Right lung (tissue), 10 donors: Measurements from ENCODE around the gene CYP3A7. TPM values are rescaled to one million over a fixed set of nuclear protein-coding genes. Genes with fewer than 3 reads are reported as not detected.
"Not testable (repeated sequence)": the region's sequence is repeated elsewhere in the genome, so short reads cannot be mapped to it uniquely, and the experiment has no call there.

Source experiments
- DNase-seq, 2 donors: peaks; one replicate each; pipeline ENCODE4 v3.0.0-alpha.2; 2013
- long read RNA-seq, 8 donors: transcript quantifications; one replicate each; lab custom pipeline, GENCODE V29; 2026
- polyA plus RNA-seq, 5 donors: library from polyadenylated mRNA; unstranded; fragments of 120-200 nt; gene quantifications; one replicate each; pipeline versions ENCODE4 v1.2.1 to v1.2.3, GENCODE V29; 2013; ENCODE audit warnings: inconsistent platforms in 1 of 5, low replicate concordance in 1 of 5; ENCODE audit not compliant: insufficient read length in 5 of 5, insufficient read depth in 1 of 5

Gene CYP3A7
- polyA plus RNA-seq: 10 to 100 TPM in 1 of 5 donors, 1 to 10 TPM in 2, under 1 TPM in 2; 0.59 to 16.8 (median 1.3) TPM
- long read RNA-seq, donor 1: 0 reads
- long read RNA-seq, donor 2: 0 reads
- long read RNA-seq, donor 3: 0 reads
- long read RNA-seq, donor 4: 0 reads
- long read RNA-seq, donor 5, partial matches to known transcripts: 0 of 1 reads
- long read RNA-seq, donor 5, other reads (novel, unspliced or antisense): 0 of 1 reads
- long read RNA-seq, donor 6: 0 reads
- long read RNA-seq, donor 7: 0 reads
- long read RNA-seq, donor 8: 0 reads

DNA sequence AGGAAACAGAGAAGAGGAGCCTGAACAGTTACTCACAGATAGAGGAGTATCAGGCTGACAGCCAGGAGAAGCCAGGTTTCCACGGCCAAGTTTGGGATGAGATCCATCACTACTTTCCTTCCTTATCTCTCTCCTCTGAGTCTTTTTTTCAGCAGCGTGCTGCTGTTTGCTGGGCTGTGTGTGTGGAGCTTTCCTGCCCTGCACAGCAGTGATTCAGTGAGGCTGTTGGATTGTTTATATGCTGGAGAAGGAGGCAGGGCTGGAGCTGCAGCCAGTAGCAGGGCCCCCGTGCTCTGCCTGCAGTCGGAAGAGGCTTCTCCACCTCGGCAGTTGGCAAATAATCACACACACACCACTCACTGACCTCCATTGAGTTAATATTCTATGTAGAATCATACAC, at the start of gene CYP3A7:
TSS of gene CYP3A7 (minus strand) at position 210 of the 400 bp plus-strand sequence. CDS start at position 107, 103 bp downstream.
- DNase-seq: no peak

DNA sequence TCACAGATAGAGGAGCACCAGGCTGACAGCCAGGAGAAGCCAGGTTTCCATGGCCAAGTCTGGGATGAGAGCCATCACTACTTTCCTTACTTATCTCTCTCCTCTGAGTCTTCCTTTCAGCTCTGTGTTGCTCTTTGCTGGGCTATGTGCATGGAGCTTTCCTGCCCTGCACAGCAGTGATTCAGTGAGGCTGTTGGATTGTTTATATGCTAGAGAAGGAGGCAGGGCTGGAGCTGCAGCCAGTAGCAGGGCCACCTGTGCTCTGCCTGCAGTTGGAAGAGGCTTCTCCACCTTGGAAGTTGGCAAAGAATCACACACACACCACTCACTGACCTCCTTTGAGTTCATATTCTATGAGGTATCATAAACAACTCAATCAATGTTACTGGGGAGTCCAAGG, 49.0 kb upstream of the CYP3A7 start, which contains the start of gene CYP3A4:
TSS of gene CYP3A4 (minus strand) at position 178 of the 400 bp plus-strand sequence. CDS start at position 75, 103 bp downstream.
- DNase-seq: no peak

DNA sequence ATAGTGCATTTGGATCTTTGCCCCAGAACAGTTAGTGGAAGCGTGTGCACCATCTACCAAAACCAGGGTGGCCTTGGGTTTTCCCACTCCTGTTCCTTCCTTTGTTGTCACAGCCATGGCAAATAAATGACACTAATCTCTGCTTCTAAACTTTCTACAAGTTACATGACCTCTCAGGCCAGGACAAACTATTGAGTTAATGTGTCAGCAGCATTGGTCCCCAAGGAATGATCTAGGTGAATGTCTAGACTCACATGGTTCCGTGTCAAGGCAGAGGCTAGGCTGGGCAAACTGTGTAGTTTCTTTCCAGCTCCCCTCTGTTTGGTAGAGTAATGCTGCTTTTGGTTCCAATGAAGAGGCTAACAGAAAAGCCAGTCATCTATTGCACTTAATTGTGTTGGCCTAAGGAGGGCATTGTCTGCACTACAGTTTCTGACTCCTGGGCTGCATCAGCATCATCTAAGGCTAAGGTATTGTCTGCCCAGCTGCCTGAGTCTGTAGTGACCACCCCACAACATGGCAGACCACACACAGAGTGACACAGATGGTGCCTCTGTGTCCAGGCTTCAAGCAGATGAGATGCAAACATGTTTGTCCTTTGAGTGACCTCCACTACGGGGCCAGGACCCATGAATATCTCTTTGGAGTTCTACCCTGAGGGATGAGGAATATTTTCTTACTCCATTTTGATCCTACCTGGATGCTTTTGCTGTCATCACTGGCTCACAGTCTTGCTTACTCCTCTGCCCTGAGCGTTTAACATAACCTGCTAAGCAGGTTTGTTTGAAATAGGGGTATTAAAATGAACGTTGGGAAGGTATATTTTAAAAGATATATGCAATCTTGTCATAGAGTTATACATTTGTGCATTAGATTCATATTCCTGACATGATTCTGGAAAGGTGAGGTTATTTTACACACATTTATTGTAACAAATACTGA, 47.3 kb upstream of the CYP3A7 start:
- no peak for DNase-seq

DNA sequence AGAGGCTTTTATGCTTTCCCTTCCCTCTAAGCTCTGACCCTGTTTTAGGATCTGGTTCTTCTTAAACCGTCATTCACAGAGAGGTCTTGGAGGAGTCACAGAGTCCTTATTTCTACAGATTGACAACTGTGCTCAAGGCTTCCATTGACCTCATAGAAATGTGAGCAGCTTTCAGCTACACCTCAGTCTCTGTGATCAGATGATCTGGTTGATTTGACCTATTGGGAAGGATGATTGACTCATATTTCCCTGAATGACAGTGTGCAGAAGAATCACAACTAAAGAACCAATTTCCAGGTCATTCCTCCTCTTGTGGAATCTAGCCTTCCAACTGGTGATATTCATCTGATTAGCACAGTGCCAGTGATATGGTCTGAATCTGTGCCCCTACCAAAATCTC, 45.6 kb upstream of the CYP3A7 start:
- DNase-seq: no peak

DNA sequence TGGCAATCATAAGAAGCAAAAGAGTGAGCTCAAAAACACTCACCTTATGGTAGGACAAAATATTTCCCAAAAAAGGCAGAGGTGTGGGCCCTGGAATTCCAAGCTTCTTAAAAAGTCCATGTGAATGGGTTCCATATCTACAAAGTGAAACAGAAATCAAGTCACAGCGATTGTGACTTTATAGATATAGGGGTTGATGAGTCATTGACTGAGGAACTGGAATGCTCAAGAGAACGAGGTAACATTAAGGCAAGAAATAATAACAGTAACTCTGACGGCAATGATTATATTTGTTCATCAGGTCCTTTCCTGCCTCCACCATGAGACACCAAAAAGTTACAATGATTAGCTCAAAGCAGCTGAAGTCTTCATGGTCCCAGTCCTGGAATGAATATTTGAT, 45.0 kb upstream of the CYP3A7 start:
- no peak for DNase-seq

DNA sequence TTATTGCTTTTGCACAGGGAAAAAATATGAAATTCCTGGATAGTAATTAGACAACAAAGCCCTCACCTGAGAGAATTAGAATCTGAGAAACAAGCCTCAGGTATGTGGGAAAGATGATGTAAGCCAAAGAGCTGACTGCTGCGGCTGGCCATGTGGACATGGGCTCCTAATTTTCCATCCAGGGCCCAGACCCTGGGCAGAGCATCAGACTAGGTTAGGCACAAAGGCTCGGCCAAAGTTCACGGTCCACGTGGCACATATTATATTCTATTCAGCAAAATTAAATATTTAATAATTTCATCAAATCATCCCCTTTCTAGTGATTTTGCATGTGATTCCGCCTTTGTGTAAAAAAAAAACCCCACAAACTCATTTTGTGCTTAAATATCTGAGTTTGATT, 43.9 kb upstream of the CYP3A7 start:
- DNase-seq: no peak

DNA sequence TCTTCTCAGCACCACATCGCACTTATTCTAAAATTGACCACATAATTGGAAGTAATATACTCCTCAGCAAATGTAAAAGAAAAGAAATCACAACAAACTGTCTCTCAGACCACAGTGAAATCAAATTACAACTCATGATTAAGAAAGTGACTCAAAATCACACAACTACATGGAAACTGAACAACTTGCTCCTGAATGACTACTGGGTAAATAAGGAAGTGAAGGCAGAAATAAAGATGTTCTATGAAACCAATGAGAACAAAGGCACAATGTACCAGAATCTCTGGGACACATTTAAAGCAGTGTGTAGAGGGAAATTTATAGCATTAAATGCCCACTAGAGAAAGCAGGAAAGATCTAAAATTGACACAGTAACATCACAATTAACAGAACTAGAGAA, 38.4 kb upstream of the CYP3A7 start:
- not testable (repeated sequence) for DNase-seq

DNA sequence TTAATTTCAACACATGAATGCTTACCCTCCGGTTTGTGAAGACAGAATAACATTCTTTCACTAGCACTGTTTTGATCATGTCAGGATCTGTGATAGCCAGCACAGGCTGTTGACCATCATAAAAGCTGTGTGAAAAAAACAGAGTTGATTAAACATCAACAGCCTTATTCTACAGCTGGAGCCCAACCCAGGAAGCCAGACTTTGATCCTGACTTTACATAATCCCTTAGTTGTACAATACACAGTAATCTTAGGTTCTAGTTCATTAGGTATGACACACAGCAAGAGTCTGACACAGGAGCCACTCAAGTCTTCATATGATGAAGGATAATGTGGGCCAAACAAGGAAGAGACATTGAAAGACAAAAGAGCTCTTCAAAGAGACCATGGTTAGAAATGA, 37.6 kb upstream of the CYP3A7 start:
- no peak for DNase-seq

DNA sequence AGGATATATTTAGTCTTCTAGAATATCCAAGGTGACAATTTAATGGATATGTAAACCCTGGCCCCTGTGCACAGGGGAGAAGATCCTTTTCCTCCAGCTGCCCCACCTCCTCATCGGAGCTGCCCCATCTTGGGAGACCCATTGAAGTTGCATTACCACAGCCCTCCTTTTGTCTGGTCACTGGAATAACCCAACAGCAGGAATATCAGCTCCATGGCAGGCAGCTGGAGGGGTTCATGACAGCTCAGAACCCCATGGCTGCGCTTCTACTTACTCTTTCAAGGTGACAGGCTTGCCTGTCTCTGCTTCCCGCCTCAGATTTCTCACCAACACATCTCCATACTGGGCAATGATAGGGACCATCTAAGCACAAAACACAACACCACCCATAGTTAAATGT, 34.5 kb upstream of the CYP3A7 start:
- DNase-seq: not testable (repeated sequence)

DNA sequence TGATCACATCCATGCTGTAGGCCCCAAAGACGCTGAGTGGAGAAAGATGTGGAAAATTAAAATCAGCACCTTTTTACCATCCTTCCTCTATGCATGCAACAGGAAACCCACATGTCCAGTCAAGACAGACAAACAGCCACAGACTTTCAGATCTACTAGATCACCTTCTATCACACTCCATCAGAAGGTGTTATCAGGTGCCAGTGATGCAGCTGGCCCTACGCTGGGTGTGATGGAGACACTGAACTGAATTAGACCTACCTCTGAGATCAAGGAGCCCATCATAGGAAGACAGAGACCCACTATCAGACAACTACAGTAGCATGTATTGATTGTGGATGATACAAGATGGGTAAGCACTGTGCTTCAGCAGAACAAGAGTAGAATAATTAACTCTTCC, 33.5 kb upstream of the CYP3A7 start:
- DNase-seq: no peak

DNA sequence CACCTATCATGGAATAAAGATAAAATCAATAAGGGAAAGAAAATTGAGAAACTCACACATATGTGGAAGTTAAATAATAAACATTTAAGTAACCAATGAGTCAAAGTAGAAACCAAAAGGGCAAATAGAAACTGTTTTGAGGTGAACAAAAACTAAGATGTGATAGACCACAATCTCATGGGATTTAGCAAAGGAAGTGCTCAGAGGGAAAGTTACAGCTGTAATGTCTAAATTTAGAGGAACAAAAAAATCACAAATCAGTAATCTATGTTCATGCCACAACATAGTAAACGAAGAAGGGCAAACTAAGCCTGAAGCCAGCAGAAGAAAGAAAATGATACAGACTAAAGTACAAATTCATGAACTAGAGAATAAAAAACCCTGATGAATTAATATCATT, 32.7 kb upstream of the CYP3A7 start:
- no peak for DNase-seq

DNA sequence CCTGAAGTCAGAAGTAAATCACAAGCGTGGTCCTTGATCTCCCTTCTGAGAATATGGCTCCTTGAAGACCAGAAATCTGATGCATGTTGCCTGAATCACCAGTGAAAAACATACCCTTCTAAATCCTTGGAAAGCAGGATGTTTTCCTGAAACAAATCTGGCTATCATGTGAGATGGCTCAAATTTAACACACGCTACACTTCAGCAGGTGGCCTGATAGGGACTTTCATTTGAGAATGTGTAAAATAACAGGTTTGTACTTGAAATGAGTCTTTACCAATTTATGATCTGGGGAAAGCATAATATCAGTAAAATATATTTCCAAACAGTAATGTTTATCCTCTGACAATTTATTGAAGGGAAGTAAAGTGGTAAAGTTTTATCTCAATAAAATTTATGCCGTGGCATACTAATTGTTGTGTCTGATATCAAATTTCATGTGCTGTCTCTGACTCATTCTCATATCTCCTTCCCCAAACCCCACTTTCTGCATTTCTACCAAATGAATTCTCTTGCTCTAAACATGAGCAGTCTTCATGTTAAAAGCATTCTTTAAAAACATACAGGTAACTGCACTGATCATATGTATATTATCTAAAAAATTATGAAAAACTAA, 31.6 kb upstream of the CYP3A7 start:
- no peak for DNase-seq

DNA sequence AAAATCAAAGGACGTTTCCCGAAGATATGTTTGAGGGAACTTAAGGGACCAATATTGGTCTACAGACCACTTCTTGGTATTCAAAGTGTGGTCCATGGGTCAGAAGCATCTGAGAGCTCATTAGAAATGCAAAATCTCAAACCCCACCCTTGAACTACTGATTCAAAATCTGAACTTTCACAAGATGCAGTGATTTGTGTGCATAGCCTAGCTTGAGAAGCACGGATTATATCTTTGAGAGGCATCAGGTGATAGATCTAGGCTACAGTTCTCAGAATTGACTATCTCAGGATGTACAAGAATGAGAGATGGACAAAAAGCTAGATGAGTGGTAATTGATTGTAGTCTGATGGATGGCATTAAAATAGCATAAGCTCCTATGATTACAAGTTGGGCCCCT, 29.5 kb upstream of the CYP3A7 start:
- no peak for DNase-seq

DNA sequence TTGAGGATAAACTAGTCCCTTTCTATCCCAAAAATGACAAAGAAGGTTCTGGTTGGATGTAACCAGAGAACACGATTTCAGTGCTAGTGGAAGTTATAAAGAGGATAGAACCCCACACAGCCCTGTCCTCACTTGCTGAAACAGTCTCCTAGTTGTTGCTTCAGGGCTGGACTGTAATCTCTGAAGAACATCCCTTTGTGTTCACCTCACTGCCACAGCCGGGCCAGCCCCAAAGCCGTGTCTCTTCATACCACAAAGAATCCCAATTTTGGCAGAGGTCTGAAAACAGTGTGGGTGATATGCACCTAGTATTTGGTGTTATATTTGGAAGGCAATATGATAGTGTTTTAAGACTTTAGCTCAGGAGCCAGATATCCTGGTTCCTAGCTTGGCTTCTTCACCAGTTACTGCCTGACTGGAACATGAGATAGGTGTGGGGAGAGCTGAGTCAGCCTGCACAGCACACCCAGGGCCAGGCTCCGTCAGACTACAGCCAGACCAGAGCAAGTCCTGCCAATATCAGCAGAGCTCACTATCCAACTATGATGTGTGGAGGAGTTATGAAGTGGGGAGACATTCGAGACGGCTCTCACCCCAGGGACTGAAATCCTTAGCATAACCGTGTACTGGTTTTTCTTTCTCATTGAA, 27.8 kb upstream of the CYP3A7 start:
- DNase-seq: peak; percentile 46 to 53

DNA sequence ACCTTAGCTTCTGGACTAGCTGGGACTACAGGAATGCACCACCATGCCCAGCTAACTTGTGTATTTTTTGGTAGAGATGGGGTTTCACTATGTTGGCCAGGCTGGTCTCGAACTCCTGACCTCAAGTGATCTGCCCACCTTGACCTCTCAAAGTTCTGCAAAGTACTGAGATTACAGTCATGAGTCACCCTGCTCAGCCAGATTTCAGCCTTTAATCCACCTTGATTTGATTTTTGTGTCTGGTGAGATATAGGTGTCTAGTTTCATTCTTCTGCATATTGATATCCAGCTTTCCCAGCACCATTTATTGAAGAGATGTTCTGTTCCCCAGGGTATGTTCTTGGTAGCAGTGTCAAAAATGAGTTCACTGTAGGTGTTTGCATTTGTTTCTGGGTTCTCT, 20.1 kb upstream of the CYP3A7 start:
- DNase-seq: no peak

DNA sequence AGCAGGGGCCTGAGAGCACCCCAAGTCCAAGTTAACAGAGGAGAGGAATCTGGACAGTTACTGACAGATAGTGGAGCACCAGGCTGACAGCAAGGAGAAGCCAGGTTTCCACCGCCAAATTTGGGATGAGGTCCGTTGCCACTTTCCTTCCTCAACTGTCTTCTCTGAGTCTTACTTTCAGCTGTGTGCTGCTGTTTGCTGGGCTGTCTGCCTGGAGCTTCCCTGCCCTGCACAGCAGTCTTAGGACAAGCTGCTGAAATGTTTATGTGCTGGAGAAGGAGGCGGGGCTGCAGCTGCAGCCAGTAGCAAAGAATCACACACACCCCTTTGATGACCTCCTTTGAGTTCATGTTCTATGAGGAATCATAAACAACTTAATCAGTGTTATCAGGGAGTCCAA, 17.4 kb upstream of the CYP3A7 start:
- DNase-seq: peak in 1 of 2 donors; percentile 45

DNA sequence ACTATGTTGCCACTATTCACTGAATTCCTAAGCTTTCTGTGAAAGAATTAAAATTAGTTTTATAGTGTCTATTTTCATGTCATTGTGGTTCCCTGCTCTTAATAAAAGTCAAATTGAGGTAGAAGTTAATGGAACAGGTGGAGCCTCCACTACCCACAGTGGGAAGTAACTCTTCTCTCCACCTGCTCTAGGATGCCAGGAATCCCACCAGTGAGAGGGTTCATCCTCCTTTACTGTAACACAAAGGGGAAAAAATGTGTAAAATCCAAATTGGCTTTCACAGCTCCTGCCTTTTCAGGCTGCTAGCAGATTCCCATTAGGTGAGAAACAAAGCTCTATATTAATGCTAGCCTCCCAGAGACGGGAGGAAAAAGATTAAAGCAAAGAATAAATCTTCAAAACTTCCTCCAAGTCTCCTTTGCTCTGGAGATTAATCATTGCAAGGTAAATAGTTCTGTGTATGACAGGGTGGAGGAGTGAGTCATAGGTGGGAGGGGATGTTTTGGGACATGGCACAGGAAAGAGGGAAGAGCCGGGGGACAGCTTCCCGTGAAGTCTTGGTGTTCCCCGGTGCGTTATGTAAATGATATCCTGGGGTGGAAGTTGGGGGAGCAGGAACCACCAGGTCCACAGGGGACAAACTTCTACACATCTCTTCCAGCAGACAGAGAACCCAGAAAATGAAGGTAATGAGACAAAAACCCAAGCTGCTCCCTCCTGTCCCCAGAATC, 16.5 kb upstream of the CYP3A7 start:
- DNase-seq: not testable (repeated sequence)

DNA sequence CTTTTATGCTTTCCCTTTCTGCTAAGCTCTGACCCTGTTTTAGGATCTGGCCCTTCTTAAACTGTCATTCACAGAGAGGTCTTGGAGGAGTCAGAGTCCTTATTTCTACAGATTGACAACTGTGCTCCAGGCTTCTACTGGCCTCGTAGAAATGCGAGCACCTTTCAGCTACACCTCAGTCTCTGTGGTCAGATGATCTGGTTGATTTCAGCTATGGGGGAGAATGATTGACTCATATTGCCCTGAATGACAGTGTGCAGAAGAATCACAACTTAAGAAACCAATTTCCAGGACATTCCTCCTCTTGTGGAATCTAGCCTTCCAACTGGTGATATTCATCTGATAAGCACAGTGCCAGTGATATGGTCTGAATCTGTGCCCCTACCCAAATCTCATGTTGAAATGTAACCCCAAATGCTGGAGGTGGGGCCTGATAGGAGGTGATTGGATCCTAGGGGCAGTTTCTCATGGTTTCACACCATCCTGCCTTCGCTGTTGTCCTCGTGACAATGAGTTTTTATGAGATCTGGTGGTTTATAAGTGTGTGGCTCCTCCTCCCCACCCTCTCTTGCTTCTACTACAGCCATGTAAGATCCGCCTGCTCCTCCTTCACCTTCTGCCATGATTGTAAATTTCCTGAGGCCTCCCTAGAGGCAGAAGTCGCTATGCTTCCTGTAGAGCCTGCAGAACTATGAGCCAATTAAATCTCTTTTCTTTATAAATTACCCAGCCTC, 14.0 kb upstream of the CYP3A7 start:
- DNase-seq: no peak

DNA sequence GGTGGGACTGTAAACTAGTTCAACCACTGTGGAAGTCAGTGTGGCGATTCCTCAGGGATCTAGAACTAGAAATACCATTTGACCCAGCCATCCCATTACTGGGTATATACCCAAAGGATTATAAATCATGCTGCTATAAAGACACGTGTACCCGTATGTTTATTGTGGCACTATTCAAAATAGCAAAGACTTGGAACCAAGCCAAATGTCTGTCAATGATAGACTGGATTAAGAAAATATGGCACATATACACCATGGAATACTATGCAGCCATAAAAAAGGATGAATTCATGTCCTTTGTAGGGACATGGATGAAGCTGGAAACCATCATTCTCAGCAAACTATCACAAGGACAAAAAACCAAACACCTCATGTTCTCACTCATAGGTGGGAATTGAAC, 11.9 kb upstream of the CYP3A7 start:
- DNase-seq: not testable (repeated sequence)

DNA sequence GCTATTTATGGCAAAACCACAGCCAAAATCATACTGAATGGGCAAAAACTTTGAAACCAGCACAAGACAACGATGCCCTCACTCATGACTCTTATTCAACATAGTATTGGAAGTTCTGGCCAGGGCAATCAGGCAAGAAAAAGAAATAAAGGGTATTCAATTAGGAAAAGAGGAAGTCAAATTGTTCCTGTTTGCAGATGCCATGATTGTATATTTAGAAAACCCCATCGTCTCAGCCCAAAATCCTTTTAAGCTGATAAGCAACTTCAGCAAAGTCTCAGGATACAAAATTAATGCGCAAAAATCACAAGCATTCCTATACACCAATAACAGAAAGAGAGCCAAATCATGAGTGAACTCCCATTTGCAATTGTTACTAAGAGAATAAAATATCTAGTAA, 10.4 kb upstream of the CYP3A7 start:
- DNase-seq: not testable (repeated sequence)
